GM10266 (cell line): ENCODE results near the gene GDF3.
"Not testable (repeated sequence)": the region's sequence is repeated elsewhere in the genome, so short reads cannot be mapped to it uniquely, and the experiment has no call there.

Source experiments
- DNase-seq: peaks from one replicate; pipeline ENCODE4 v3.0.0; 2012; ENCODE audit errors: extremely low spot score
- TF ChIP-seq, protein P1 (sequence below): IDR thresholded peaks from 2 replicates; pipeline ENCODE4 v1.5.1; 2012; ENCODE audit warnings: mild to moderate bottlenecking, low read depth; ENCODE audit not compliant: control insufficient read depth, insufficient read depth; ENCODE audit errors: missing control alignments

Gene GDF3

DNA sequence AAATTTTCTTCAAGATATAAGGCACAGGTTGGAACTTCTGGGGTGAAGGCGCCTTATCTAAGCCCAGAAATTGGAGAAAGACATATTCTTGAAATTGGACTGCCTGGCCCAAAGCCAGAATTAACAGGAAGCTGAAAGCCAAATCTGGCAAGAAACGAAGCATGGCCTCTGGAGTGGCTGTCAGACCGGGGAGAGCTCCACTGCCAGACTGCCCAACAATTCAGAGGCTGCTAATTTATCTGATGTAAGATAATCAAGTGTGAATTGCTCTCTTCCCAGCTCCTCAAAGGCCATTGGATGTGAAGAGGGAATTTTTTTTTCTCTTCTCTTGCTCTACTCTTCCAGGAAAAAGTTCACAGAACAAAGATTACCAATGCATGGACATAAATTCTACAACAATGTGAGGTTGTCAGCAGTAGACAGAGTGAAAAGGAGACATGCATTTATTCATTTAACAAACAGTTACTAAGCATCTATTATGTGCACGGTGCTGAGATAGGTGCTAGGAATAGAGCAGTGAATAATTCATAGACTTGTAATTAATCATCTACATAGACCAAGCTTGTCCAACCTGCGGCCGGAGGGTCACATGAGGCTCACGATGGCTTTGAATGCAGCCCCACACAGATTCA is at the start of gene GDF3:
Gene GDF3 (minus strand): TSS at position 210 of the 632 bp plus-strand sequence. CDS start 47 bp downstream, at position 163.
- DNase-seq = no peak
- TF ChIP-seq, protein P1, sequence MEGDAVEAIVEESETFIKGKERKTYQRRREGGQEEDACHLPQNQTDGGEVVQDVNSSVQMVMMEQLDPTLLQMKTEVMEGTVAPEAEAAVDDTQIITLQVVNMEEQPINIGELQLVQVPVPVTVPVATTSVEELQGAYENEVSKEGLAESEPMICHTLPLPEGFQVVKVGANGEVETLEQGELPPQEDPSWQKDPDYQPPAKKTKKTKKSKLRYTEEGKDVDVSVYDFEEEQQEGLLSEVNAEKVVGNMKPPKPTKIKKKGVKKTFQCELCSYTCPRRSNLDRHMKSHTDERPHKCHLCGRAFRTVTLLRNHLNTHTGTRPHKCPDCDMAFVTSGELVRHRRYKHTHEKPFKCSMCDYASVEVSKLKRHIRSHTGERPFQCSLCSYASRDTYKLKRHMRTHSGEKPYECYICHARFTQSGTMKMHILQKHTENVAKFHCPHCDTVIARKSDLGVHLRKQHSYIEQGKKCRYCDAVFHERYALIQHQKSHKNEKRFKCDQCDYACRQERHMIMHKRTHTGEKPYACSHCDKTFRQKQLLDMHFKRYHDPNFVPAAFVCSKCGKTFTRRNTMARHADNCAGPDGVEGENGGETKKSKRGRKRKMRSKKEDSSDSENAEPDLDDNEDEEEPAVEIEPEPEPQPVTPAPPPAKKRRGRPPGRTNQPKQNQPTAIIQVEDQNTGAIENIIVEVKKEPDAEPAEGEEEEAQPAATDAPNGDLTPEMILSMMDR = no peak

DNA sequence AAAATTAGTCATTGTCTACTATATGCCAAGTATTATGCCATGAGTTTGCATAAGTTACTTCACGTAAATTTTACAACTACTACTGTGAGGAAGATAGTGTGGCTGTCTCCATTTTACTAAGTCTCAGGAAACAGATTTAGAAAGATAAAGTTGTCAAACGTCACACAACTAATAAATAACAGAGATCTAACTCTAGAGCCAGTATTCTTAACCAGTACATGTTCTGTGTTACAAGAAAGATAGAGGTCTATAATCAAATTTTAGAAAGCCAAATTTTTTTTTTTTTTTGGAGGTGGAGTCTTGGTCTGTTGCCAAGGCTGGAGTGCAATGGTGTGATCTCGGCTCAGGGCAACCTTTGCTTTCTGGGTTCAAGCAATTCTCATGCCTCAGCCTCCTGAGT is 37.4 kb upstream of the GDF3 start:
- TF ChIP-seq, protein P1 = no peak
- DNase-seq = no peak

DNA sequence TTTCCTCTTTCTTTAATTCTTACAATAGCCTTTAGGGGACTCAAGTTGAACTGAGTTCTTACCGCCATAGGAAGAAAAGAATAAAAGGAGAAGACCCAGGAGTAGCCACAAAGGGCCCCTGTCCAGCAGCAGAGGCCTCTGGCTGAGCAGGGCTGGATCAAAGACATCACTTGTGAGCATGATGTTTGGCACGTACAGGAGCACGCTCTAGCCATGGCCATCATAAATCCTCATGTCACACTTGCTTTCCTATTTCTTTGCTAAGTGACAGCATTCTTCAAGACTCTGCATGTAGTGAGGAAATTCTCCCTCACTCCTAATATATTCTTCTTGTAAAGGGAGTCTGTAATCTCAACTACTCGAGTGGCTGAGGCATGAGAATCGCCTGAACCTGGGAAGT is 35.9 kb upstream of the GDF3 start:
- TF ChIP-seq, protein P1 = no peak

DNA sequence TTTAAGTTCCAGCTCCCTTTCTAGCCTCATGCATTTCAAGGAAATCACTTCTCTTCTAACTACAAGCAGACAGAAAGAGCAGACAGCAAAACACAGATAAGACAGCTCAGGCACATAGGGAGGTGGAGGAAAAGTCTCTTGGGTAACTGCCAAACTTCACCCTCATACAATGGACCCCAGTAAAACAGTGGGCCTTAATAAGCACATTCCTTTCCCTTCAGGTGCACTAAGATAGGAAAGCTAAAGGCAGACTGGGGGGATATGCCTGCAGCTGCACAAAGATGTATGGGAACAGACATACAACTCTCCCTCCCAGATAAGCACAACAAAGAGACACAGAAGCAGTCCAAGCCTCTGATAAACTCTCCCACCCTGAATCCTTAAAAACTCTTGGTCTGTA is 35.4 kb upstream of the GDF3 start:
- DNase-seq = not testable (repeated sequence)

More for the DNA sequence above, 35.9 kb upstream of the GDF3 start:
- DNase-seq = no peak

DNA sequence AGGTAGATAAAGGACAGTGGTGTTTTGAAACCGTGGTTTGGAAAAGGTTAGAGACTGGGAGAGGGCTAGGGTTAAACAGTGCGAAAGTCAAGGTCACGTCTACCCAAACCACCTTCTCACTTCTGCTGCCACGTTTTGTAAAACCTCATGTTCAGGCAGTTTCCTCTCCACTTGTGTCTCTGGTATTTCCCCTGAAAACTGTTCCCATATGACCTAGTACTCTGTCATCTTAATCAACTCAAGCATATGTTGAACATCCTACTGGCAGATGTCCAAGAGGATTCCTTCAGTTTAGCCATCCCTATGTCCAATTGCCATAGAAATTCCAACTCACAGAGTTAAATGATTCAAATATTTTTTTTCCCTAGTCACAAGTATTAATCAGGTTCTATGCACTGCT is 34.2 kb upstream of the GDF3 start:
- DNase-seq = no peak
- TF ChIP-seq, protein P1 = no peak

DNA sequence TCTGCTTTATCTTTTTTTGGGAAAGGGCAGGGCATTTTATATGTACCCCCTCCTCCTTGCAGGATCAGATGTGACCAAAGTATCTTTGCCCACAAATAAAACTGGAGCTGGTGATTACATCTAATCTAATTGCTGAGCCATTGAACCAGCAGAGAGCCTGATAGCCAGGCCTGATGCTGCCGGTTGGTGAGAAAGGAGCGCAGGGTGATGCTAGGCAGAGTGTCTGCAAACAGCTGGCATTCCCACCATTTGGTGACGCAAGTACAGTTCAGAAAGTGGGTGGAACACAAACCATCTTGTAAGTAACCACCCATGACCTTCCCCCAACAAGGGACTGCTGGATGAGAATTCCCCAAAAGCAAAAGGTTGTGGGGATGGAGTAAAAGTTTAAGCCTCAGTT is 28.4 kb upstream of the GDF3 start:
- DNase-seq = no peak
- TF ChIP-seq, protein P1 = no peak

DNA sequence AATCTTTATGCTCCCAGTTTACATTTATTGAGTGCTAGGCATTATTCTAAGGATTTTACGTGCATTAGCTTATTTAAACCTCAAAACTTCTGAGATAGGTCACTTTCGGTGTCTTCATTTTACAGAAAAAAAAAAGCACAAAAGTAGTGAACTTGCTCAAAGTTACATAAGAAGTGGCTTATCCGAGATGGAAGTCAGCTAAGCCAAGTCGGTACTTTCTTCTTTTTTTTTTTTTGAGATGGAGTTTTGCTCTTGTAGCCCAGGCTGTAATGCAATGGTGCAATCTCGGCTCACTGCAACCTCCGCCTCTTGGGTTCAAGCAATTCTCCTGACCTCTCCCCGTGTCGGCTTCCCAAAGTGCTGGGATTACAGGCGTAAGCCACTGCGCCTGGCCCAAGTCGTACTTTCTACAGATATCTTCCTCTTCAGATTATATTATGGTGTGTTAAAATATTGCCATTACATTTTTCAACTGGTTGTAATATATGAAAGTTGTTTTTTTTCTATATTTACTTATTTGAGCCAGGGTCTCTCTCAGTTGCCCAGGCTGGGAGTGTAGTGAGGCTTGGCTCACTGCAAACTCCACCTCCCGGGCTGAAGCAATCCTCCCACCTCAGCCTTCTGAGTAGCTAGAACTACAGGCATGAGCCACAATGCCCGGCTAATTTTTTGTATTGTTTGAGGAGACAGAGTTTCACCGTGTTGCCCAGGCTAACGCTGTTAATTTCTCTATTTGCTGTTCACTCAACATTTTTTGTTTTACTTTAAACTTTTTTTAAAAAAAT is 24.6 kb upstream of the GDF3 start:
- TF ChIP-seq, protein P1 = no peak

More for the DNA sequence above, 24.6 kb upstream of the GDF3 start:
- no peak for DNase-seq
